GM12878 (cell line): ENCODE measurements around the gene ZSWIM2. TPM values are rescaled to one million over a fixed set of nuclear protein-coding genes. Genes with fewer than 3 reads are reported as not detected.

ENCODE experiments used
- ATAC-seq: fragments of 200-7000 bp; cut with Tn5 transposase; 3 replicates; pipeline ENCODE4 v1.9.1; 2020; ENCODE audit warnings: mild to moderate bottlenecking, moderate library complexity
- Bru-seq: library from RNA; stranded (reverse); fragments of 400-500 nt; gene quantifications from one replicate; lab custom pipeline; 2021; lab: Mats Ljungman, UMichigan
- BruChase-seq, 2 experiments: library from RNA; stranded (reverse); fragments of 400-500 nt; gene quantifications; one replicate each; lab custom pipeline; 2021; lab: Mats Ljungman, UMichigan
- BruUV-seq: library from RNA; stranded (reverse); fragments of 400-500 nt; replicated peaks from 2 replicates; lab custom pipeline; 2021; lab: Mats Ljungman, UMichigan
- CTCF ChIA-PET: fragments of 300-600 bp; sonication (Branson Sonifier 250); formaldehyde crosslinking; extraction: SDS; loops from one replicate; lab custom pipeline; 2021; ENCODE audit warnings: inconsistent platforms; lab: Yijun Ruan, JAX
- POLR2A ChIA-PET: fragments of 350-600 bp; formaldehyde crosslinking; extraction: SDS; loops from one replicate; lab custom pipeline; 2021; ENCODE audit warnings: inconsistent platforms; lab: Charles Lee
- RAD21 ChIA-PET: fragments of 300-600 bp; sonication (Branson Sonifier 250); formaldehyde crosslinking; loops from one replicate; lab custom pipeline; 2023; ENCODE audit warnings: antibody characterized with exemption; ENCODE audit not compliant: unreplicated experiment; lab: Charles Lee
- SMC1A ChIA-PET: fragments of 300-600 bp; sonication (Branson Sonifier 250); formaldehyde crosslinking; loops from one replicate; lab custom pipeline; 2023; ENCODE audit not compliant: unreplicated experiment, uncharacterized antibody; lab: Charles Lee
- DNase-seq: peaks from one replicate; pipeline ENCODE4 v3.0.0-alpha.2; 2011; ENCODE audit warnings: low read depth, low spot score
- FAIRE-seq: peaks from 3 replicates; lab custom pipeline; 2011; peaks lifted over from hg19 to GRCh38; lab: Jason Lieb, UNC
- H2AFZ ChIP-seq: 2 replicates; pipeline ENCODE4 v1.6.0; 2011; ENCODE audit warnings: low read depth, low read length, control low read depth; ENCODE audit not compliant: control insufficient read depth
- H3K27ac ChIP-seq: 2 replicates; pipeline ENCODE4 v1.5.1; 2011; ENCODE audit warnings: control low read depth; ENCODE audit not compliant: control insufficient read depth, insufficient read depth
- H3K27me3 ChIP-seq, 2 experiments: replicated peaks in 1 of 2; 2 replicates each; pipeline versions ENCODE4 v1.6.0 to v1.6.1; 2011; ENCODE audit warnings: low read length in 1 of 2; ENCODE audit not compliant: control insufficient read depth in 2 of 2, insufficient read depth in 2 of 2
- H3K36me3 ChIP-seq, 2 experiments: 2 replicates each; pipeline ENCODE4 v1.5.1; 2011; ENCODE audit warnings: low read length in 1 of 2; ENCODE audit not compliant: control insufficient read depth in 2 of 2, insufficient read depth in 2 of 2
- H3K4me1 ChIP-seq: 2 replicates; pipeline ENCODE4 v1.6.1; 2011; ENCODE audit warnings: mild to moderate bottlenecking, low read length, moderate library complexity, mixed read lengths; ENCODE audit not compliant: control insufficient read depth, insufficient read depth
- H3K4me2 ChIP-seq: 2 replicates; pipeline ENCODE4 v1.6.0; 2011; ENCODE audit warnings: control low read depth; ENCODE audit not compliant: control insufficient read depth, insufficient read depth
- H3K4me3 ChIP-seq: fragments of 200-600 bp; sonication (generic); 2 replicates; pipeline ENCODE4 v1.5.1; 2016
- H3K79me2 ChIP-seq: 2 replicates; pipeline ENCODE4 v1.6.0; 2011; ENCODE audit warnings: low read length; ENCODE audit not compliant: control insufficient read depth, insufficient read depth
- H3K9ac ChIP-seq: 2 replicates; pipeline ENCODE4 v1.8.0; 2011; ENCODE audit warnings: low read length, control low read depth, mixed read lengths; ENCODE audit not compliant: control insufficient read depth, insufficient read depth
- H3K9me3 ChIP-seq: replicated peaks from 3 replicates; pipeline ENCODE4 v1.5.1; 2011; ENCODE audit warnings: mild to moderate bottlenecking, low read length; ENCODE audit not compliant: control insufficient read depth, insufficient read depth
- H4K20me1 ChIP-seq: 2 replicates; pipeline ENCODE4 v1.6.0; 2011; ENCODE audit not compliant: control insufficient read depth, insufficient read depth
- BHLHE40 ChIP-seq, 2 experiments: fragments of 450-650 bp in 1 of 2; IDR thresholded peaks; 2 replicates each; pipeline ENCODE4 v1.6.1; 2011 to 2017; ENCODE audit warnings: low read depth in 2 of 2, borderline replicate concordance in 1 of 2, improper control_type of control experiment in 1 of 2, low read length in 1 of 2, mild to moderate bottlenecking in 1 of 2
- BMI1 ChIP-seq: fragments of 450-650 bp; IDR thresholded peaks from 2 replicates; pipeline ENCODE4 v1.6.1; 2016; ENCODE audit warnings: mild to moderate bottlenecking, moderate library complexity, borderline replicate concordance
- MAX ChIP-seq: IDR thresholded peaks from 2 replicates; pipeline ENCODE4 v1.6.1; 2012; ENCODE audit warnings: low read depth, low read length, improper control_type of control experiment
- MTA2 ChIP-seq: fragments of 450-650 bp; IDR thresholded peaks from 2 replicates; pipeline ENCODE4 v1.6.1; 2016; ENCODE audit warnings: low read depth, mild to moderate bottlenecking, moderate library complexity
- MXI1 ChIP-seq: fragments of 150-350 bp; IDR thresholded peaks from 2 replicates; pipeline ENCODE4 v1.6.1; 2011; ENCODE audit warnings: low read depth, mild to moderate bottlenecking, inconsistent platforms, low read length, improper control_type of control experiment
- NRF1 ChIP-seq: conservative IDR thresholded peaks from 2 replicates; pipeline ENCODE4 v1.6.1; 2011; ENCODE audit warnings: mild to moderate bottlenecking, low read depth, low read length, improper control_type of control experiment
- SIN3A ChIP-seq: IDR thresholded peaks from 2 replicates; pipeline ENCODE4 v1.6.1; 2012; ENCODE audit warnings: low read depth, low read length, improper control_type of control experiment
- WGBS: methylation state at CpG from one replicate; pipeline ENCODE4 v1.1.6; 2016; ENCODE audit warnings: low lambda C conversion rate; ENCODE audit not compliant: insufficient replicate concordance, insufficient coverage; ENCODE audit errors: missing lambda C conversion rate; 5-methylcytosine and 5-hydroxymethylcytosine counted together
- in situ Hi-C: fragments of 300-500 bp; cut with MboI; formaldehyde crosslinking; loops from 9 replicates; pipeline ENCODE4 v1.14.3; 2018; ENCODE audit warnings: mixed read lengths
- intact Hi-C: fragments of 100-400 bp; cut with micrococcal nuclease; formaldehyde crosslinking; loops from one replicate; pipeline ENCODE4 v1.14.2; 2022; ENCODE audit not compliant: unreplicated experiment
- long read RNA-seq, 2 experiments: library from polyadenylated mRNA; unstranded; transcript quantifications; one replicate each; pipeline ENCODE4 v2.0.0, GENCODE V29; 2019 to 2020
- polyA minus RNA-seq, 3 experiments: library from RNA; depleted of rRNA, polyadenylated mRNA; stranded (reverse); fragments of >200 nt; gene quantifications; 2 replicates each; pipeline ENCODE4 v1.2.3, GENCODE V29; 2011
- polyA plus RNA-seq, 11 experiments: library from polyadenylated mRNA; depleted of rRNA in 4 of 11; unstranded in 6 of 11; stranded (reverse) in 5 of 11; fragments of >200 nt; fragmentation: Nextera tagmentation in 4 of 11; fragmentation: Illumina TruSeq in 1 of 11; extraction: Ambion mirVana in 4 of 11; extraction: Trizol in 1 of 11; gene quantifications; 1 replicate in 1 of 11; 2 replicates in 10 of 11; pipeline versions ENCODE4 v1.2.1 to v1.2.3, GENCODE V29; 2011 to 2016; ENCODE audit warnings: inconsistent platforms in 2 of 11, missing spikeins in 2 of 11, low read depth in 1 of 11
- total RNA-seq, 4 experiments: library from RNA; depleted of rRNA in 3 of 4; stranded (reverse); fragments of >200 nt in 3 of 4; fragmentation: Illumina TruSeq in 1 of 4; extraction: Trizol in 1 of 4; gene quantifications; 2 replicates each; pipeline versions ENCODE4 v1.2.1 to v1.2.3, GENCODE V29; 2013 to 2021
- TF ChIP-seq, protein P1 (sequence below): fragments of 450-650 bp; IDR thresholded peaks from 2 replicates; pipeline ENCODE4 v1.6.1; 2017; ENCODE audit warnings: mild to moderate bottlenecking, moderate library complexity

ZSWIM2 gene, protein sequence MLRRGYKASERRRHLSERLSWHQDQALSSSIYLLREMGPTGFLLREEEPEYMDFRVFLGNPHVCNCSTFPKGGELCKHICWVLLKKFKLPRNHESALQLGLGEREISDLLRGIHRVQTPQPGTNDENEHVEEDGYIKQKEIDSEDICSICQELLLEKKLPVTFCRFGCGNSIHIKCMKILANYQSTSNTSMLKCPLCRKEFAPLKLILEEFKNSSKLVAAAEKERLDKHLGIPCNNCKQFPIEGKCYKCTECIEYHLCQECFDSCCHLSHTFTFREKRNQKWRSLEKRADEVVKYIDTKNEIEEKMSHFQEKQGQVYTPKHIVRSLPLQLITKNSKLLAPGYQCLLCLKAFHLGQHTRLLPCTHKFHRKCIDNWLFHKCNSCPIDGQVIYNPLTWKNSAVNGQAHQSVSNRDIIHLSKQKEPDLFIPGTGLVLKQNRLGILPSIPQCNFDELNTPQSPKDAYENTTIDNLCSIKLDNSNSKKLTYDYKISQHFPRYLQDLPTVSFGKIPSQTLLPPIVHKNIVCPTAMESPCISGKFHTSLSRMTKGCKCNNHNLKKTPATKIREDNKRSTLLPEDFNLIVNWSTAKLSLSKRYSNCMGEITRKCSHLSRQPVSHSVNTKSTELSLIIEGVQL
- not detected in 2 replicates for total RNA-seq (2013; cell fraction: nucleolus; rRNA removed)
- total RNA-seq (2014; rRNA removed) (not detected in 2 replicates), total RNA-seq (2014; rRNA removed; fragmentation: Illumina TruSeq; extraction: Trizol) (not detected in 2 replicates), total RNA-seq (2021) (not detected in 2 replicates), polyA plus RNA-seq (2011; rRNA removed) (not detected in 2 replicates), polyA plus RNA-seq (2014; fragmentation: Illumina TruSeq; extraction: Trizol) (not detected in 2 replicates), polyA plus RNA-seq (2014; fragmentation: Nextera tagmentation; extraction: Ambion mirVana) (not detected), polyA plus RNA-seq (2014; rRNA removed) (not detected in 2 replicates), polyA plus RNA-seq (2016; fragmentation: Nextera tagmentation; extraction: Ambion mirVana) (not detected), polyA minus RNA-seq (2011; rRNA and poly(A)+ RNA removed) (not detected in 2 replicates), Bru-seq, nascent RNA (percentile 4 among the genes with signal in this experiment), BruChase-seq, experiment 1, labeled RNA remaining after a 6-hour chase (percentile 2 among the genes with signal in this experiment), BruChase-seq, experiment 2, labeled RNA remaining after a 2-hour chase (percentile 7 among the genes with signal in this experiment)
- not detected for polyA plus RNA-seq (2011; ENCODE audit: low read depth)
- not detected in 2 replicates for polyA plus RNA-seq (2011; cell fraction: cytosol; rRNA removed)
- not detected in 2 replicates for polyA plus RNA-seq (2011; cell fraction: nucleus; rRNA removed)
- not detected in 2 replicates for polyA plus RNA-seq (2012)
- polyA minus RNA-seq (2011; cell fraction: cytosol; rRNA and poly(A)+ RNA removed) = not detected in 2 replicates
- not detected in 2 replicates for polyA minus RNA-seq (2011; cell fraction: nucleus; rRNA and poly(A)+ RNA removed)
- long read RNA-seq, experiment 1 = 0 reads
- long read RNA-seq, experiment 2 = 0 reads

DNA sequence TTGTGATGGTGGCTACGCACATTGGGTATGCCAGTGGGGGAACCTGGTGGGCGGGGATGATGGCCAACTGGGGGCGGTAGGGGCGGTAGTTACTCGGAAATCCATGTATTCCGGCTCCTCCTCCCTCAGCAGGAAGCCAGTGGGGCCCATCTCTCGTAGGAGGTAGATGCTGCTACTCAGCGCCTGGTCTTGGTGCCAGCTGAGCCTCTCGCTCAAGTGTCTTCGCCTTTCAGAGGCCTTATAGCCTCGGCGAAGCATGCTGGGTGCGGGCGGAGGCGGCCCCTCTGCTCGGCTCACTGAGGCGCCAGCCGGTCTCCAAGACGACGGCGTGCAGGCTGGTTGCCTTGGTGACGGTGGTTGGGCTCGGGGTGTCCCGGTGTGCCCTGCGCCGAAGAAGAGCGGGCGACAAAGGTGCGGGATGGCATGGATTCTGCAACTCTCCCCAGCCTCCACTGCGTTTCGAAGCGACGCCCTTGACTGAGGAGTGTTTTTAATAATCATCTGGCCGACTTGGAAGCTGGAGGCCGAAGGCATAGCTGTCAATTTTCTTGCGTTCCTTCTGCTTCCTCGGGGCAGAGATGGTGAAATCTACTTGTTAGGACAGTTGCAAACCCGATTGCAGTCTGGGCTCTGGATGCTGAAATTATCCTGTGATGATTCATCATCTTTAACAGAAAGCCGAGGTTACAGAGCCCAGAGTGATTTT, at the start of gene ZSWIM2:
Gene ZSWIM2, minus strand, starts transcription at position 298 of the 706 bp plus-strand sequence. Its CDS starts 40 bp downstream, at position 258.
- Histone ChIP-seq H3K4me1 (no peaks in the 10 kb centered on the region; the same call in 1 of the 2 replicates), H3K4me3 (peak within 1 kb of the TSS; percentile 22; the same call in 1 of the 2 replicates), H3K9ac (no peak within 1 kb of the TSS), H4K20me1 (no peaks in the 10 kb centered on the region), H3K9me3 (no peaks in the 10 kb centered on the region), H3K4me2 (peak within 1 kb of the TSS; percentile 90; the same call in 1 of the 2 replicates), H2AFZ (peak within 1 kb of the TSS; percentile 58), H3K79me2 (no peaks in the 10 kb centered on the region), H3K27me3 (peaks cover 0 to 6% of the 10 kb centered on the region in 2 experiments; a peak in 3 of 4 replicates), H3K27ac (no peak within 1 kb of the TSS), H3K36me3 (no peaks in the 10 kb centered on the region)
- RAD21 ChIA-PET = no interaction called here
- in situ Hi-C loops (no loop called here), intact Hi-C loops (no loop called here)
- 17% methylated on average over 37 of the region's 39 CpGs for WGBS
- peak; percentile 86 for ATAC-seq
- POLR2A ChIA-PET = interaction anchor here (0.6 kb wide), 1 partner anchor 16 kb away, joined by 3 read pairs; no protein-coding TSS in a partner anchor
- DNase-seq = no peak
- CTCF ChIA-PET = interaction anchor here (1.0 to 1.5 kb wide), 3 partner anchors 14 to 206 kb away, joined by 3 to 6 read pairs (median 3); no protein-coding TSS in a partner anchor
- SMC1A ChIA-PET = interaction anchor here (1.6 kb wide), 1 partner anchor 15 kb away, joined by 3 read pairs; no protein-coding TSS in a partner anchor
- FAIRE-seq = no peak
- TF ChIP-seq BHLHE40 (IDR thresholded peaks at IDR 0.05; ENCODE audit: borderline replicate concordance in 1 of 2, low read depth in 2 of 2, low read length in 1 of 2) = 0 out of 4 replicates have a peak, but pooled peaks of 1 of the 2 experiments have one; percentile 30
- TF ChIP-seq, protein P1, sequence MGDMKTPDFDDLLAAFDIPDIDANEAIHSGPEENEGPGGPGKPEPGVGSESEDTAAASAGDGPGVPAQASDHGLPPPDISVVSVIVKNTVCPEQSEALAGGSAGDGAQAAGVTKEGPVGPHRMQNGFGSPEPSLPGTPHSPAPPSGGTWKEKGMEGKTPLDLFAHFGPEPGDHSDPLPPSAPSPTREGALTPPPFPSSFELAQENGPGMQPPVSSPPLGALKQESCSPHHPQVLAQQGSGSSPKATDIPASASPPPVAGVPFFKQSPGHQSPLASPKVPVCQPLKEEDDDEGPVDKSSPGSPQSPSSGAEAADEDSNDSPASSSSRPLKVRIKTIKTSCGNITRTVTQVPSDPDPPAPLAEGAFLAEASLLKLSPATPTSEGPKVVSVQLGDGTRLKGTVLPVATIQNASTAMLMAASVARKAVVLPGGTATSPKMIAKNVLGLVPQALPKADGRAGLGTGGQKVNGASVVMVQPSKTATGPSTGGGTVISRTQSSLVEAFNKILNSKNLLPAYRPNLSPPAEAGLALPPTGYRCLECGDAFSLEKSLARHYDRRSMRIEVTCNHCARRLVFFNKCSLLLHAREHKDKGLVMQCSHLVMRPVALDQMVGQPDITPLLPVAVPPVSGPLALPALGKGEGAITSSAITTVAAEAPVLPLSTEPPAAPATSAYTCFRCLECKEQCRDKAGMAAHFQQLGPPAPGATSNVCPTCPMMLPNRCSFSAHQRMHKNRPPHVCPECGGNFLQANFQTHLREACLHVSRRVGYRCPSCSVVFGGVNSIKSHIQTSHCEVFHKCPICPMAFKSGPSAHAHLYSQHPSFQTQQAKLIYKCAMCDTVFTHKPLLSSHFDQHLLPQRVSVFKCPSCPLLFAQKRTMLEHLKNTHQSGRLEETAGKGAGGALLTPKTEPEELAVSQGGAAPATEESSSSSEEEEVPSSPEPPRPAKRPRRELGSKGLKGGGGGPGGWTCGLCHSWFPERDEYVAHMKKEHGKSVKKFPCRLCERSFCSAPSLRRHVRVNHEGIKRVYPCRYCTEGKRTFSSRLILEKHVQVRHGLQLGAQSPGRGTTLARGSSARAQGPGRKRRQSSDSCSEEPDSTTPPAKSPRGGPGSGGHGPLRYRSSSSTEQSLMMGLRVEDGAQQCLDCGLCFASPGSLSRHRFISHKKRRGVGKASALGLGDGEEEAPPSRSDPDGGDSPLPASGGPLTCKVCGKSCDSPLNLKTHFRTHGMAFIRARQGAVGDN = peak; percentile 43; the same call in 1 of the 2 replicates
- TF ChIP-seq MXI1 = peak; percentile 60; the same call in 1 of the 2 replicates
- TF ChIP-seq SIN3A = 0 out of 2 replicates have a peak, but pooled peaks have one; percentile 49
- peak; percentile 48; the same call in 1 of the 2 replicates for TF ChIP-seq MAX
- TF ChIP-seq NRF1 = no peak
- peak; percentile 83 for TF ChIP-seq BMI1
- TF ChIP-seq MTA2 = no peak
- TF ChIP-seq, all 136 proteins: peak for 6
- no TSS peak for BruUV-seq
